GM21447 (cell line): ENCODE results near the gene PRSS53.

Experiments used
- ATAC-seq: cut with Tn5 transposase; IDR thresholded peaks from one replicate; pipeline ENCODE4 v1.9.1; 2021; ENCODE audit not compliant: unreplicated experiment

Gene PRSS53

DNA sequence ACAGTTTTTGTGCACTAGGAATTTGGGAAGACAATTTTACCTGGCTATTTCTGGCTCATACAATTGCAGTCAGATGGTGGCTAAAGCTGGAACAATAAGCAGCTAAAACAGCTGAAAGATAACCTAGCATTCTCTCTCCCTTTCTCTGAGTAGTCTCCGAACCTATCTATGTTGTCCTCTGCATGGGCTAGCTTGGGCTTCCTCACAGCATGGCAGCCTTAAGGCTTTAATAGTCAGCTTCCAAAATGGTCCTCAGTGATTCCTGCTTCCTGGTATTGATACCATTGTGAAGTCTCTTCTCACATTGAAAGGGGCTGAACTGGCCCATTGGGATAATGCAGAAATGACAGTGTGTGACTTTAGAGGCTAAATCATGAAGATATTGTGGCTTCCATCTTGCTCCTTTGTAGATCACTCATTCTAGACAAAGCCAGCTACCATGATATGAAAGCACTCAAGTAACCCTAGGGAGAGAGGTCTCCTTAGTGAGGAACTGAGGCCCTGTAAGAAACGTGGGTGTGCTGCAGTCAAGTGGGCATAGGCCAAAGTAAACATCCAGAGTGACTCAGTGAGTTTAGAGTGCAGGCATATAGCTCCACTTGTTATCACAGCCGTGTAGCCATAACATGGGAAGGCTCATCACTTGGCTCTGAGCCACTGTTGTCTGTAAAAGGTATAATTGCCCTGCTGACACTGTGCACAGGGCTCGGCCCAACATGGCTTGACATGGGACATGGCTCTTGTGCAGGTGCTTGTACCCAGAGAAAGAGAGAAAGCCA is 11.3 kb upstream of the PRSS53 start:
- no peak for ATAC-seq

DNA sequence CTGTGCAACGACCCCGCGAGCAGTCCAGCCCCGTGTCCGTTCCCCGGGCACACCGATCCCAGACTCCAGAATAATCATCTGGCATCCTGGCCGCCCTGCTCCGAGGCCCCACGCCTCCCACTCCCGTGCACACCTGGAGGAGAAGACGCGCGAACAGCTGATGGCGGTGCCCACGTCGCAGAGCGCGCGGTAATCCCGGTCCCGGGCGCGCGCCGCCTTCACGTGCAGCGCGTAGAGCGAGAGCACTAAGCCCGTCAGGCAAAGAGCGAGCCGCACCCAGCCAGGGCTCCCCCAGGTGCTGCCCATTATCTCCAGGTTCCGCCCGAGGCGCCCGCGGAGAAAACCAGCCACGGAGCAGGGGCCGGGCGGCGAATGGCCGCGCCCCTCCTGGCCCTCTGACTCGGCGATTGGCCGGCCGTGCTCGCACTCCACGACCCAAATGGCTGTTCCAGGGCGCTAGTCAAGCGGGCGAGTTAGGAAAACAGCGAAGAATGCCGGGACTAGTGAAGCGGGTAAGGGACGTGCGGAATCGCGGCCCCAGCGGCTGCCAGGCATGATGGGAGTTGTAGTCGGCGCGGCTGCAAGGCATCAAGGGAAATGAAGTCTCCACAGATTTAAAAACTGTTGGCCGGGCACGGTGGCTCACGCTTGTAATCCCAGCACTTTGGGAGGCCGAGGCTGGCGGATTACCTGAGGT is 5.8 kb upstream of the PRSS53 start, which contains the start of gene VKORC1:
VKORC1 (minus strand) TSS at position 374 of the 697 bp plus-strand sequence; CDS start at position 306, 68 bp downstream.
- ATAC-seq, result peak; percentile 78

DNA sequence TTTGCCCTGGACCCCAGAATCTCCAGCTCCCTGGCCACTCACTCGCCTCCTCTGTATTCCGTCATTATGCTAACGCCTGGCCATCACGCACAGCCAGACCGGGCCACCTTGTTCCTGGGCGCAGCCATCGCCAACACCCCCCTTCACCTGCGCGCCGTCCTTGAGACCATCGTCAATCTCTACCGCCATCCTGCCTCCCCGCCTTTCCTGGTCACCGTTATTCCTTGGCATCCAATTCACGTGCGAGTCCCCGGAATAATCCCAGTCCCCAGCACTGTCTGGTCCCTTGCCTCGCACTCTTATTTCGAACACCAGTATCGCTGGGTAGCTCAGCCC is 5.3 kb upstream of the PRSS53 start:
- peak; percentile 17 for ATAC-seq

DNA sequence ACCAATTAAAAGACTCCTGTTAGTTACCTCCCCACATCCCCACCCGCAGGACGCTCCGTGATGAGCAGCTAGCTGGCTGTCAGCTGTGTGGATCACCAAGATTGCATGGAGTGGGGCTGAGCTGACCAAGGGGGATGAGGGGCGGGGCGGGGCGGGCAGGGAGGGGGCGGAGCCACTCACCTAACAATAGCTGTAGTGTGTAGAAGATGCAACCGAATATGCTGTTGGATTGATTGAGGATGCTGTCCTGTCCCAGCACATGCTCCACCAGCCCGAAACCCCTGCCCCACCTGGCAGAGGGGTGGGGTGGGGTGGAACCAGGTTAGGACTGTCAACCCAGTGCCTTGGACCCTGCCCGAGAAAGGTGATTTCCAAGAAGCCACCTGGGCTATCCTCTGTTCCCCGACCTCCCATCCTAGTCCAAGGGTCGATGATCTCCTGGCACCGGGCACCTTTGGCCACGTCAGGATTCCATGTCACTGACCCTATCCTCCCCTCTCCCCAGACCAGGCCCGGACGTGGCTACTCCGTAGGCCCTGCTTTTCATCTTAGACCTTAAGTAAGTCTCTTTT is 4.5 kb upstream of the PRSS53 start:
- no peak for ATAC-seq

GRCh38 chr16:31092330-31092729 is 3.6 kb upstream of the PRSS53 start:
- no peak for ATAC-seq

DNA sequence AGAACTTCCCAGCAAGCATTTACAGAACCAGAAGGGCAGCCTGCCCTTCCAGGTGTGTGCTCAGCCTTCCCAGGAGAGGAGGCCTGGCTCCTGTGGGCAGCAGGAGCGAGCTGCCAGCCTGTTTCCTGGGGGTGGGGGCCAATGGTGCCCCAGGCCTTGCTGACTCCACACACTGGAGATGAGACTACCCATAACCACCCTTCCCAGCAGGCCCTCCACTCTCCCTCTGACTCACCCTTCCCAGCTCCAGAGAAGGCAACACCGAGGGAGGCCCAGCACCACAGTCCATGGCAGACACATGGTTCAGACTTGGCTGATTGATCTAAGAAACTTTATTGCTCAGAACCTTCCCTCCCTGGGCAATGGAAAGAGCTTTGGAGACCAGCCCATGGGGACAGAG is 1.8 kb upstream of the PRSS53 start:
- ATAC-seq, result no peak

GRCh38 chr16:31089199-31089598 is 456 bp upstream of the PRSS53 start:
- ATAC-seq, result no peak

DNA sequence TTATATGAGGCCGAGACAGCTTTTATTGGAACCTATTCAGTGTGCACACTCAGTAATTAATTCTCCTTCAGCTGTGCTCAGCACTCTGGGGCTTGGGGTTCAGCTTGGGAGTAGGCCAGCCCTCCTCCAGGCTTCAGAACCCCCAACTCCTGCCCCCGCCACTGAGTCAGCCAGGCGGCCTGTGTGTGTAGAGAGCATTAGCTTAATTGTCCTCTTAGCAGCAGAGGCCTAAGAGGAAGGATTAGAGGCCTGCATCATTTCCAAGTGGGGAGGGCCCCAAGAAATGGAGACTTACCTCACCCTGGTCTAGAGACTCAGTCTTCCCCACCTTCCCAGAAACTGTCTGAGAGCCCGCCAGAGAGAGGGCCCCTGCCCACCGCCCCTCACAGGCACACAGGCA is 772 bp downstream of the PRSS53 start:
- no peak for ATAC-seq

DNA sequence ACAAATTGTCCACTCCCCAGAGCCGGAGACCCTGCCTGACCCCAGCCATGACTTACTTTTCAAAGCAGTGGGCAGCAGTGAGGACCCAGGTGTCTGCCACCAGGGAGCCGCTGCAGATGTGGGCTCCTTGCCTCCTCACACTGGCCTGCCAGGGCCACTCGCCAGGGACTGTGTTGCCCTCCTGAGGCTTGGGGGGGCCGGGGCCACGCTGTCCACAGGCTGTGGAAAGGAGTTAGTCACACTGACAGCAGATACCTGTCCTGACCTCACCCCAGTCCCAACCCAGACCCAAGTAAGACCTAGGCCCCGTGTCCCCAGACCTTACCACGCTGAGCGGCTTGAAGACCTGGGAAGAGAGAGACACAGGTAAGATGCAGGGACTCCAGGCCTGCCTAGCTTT is 1.3 kb downstream of the PRSS53 start:
- ATAC-seq, result no peak

GRCh38 chr16:31086629-31086906 is 2.2 kb downstream of the PRSS53 start:
- no peak for ATAC-seq

DNA sequence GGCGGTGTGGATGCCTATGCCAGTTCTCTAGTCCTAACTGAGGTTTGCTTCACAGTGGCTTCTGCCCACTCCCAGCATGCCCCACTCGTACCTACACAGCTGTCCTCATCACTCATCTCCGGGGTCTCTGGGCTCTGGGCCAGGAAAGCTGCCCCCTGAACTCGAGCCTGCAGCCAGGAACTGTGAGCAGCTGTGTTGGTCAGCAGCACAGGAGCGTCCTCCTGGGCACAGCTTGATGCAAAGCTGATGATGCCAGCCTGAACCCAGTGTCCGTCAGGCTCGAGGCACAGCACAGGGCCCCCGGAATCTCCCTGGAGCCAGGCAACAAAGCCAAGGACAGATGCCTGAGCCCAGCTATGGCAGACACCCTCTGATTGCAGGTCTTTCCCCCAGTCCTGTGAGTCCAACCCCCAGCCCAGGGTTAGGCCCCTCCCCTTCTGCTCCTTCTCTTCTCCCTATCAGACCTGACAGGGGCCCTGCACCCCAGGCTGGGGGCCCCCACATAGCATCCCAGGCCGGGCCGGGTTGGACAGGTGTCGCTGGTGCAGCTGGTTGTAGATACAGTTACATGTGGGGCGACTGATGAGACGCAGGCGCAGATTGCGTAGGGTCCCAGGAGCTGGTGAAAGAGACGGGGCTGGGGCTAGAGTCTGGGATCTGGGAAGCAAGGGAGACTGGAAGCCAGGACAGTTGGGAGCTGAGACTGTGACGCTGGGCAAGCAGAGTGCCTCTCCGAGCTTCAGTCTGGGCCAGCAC is 2.7 kb downstream of the PRSS53 start:
- ATAC-seq, result no peak

- no peak for ATAC-seq
Measured at GRCh38 chr16:31085411-31085810, 3.3 kb downstream of the PRSS53 start.

GRCh38 chr16:31084584-31085302 is 4.0 kb downstream of the PRSS53 start:
- ATAC-seq, result no peak

DNA sequence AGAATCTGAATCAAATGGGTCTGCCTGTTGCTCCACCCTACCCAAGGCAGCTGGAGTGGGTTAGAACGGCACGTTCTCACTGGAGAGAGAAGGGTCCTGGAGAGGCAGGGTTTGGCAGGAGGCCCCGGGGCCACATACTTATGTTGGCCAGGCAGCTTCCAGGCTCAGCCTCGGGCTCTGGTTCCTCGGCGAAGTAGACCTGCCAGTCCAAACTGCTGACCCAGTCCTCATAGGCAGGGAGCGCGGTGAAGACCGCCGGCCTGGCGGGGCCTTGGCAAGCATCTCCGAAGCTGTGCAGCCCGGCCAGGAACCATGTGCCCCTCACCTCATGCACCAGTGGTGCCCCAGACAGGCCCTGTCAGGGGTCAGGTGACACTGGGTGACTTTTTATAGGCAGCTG is 4.8 kb downstream of the PRSS53 start:
- ATAC-seq, result no peak

- no peak for ATAC-seq
Measured at GRCh38 chr16:31083556-31083955, 5.2 kb downstream of the PRSS53 start.

DNA sequence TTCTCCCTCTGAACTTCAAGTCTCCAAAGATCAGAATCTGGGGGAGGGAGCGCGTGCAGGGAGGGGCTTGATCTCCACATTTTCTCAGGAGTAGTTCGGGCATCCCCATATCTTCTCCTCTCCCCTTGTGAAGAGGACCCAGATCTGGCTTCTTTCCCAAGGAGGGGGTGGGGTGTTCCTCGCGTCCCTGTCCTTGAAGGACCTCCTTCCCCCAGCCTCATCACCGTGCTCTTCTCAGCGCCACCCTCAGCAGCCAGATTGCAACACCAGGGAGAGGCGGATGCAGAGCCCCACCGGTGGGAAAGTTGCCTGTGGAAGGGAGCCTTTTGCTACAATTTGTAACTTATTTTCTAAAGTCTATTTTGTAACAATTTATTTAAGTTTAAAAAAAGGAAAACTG is 5.7 kb downstream of the PRSS53 start:
- no peak for ATAC-seq

GRCh38 chr16:31082368-31083045 is 6.2 kb downstream of the PRSS53 start:
- no peak for ATAC-seq

GRCh38 chr16:31081428-31082351 is 7.1 kb downstream of the PRSS53 start:
- no peak for ATAC-seq

- no peak for ATAC-seq
Measured at GRCh38 chr16:31080756-31081419, 7.9 kb downstream of the PRSS53 start.
